ENCODE results near the gene LUC7L3. TPM values are rescaled to one million over a fixed set of nuclear protein-coding genes. Genes with fewer than 3 reads are reported as not detected.
A peak's percentile ranks its signal among the peaks of the same experiment; 100 is the strongest.

LUC7L3 gene
- total and polyA plus RNA-seq, 10 of the 15 experiments (the other 5 are each of a cell fraction or from before 2014, with no cell fraction given): 51.3 to 176 (median 149) TPM

- 84% methylated on average over 28 of the region's 38 CpGs for WGBS (ENCODE audit: insufficient coverage, insufficient replicate concordance, low lambda C conversion rate, missing lambda C conversion rate)
- in situ Hi-C loops (cut with MboI): loop anchor here (5.0 to 10.0 kb wide), 2 partner anchors 61 to 174 kb away; no protein-coding TSS in a partner anchor
These were observed 61.8 kb downstream of the LUC7L3 start for GRCh38 chr17:50781167-50781566.

GRCh38 chr17:50783193-50783660 is 63.8 kb downstream of the LUC7L3 start:
- DNase-seq (ENCODE audit: low read depth, low spot score) (peak; percentile 31), ATAC-seq (peak; percentile 98), FAIRE-seq (peak; percentile 90)
- H3K36me3 ChIP-seq (ENCODE audit: control insufficient read depth in 2 of 2, insufficient read depth in 2 of 2, low read length in 1 of 2): no peaks in the 10 kb centered on the region
- H3K27ac ChIP-seq (ENCODE audit: control insufficient read depth, insufficient read depth): no peak overlapping the region
- intact Hi-C loops (cut with micrococcal nuclease; ENCODE audit: unreplicated experiment) (loop anchor here (1.0 to 2.0 kb wide), 3 partner anchors 59 to 236 kb away; partner anchors contain the start of gene SPATA20), in situ Hi-C loops (cut with MboI) (loop anchor here (5.0 to 10.0 kb wide), 2 partner anchors 59 to 172 kb away; no protein-coding TSS in a partner anchor)
- CTCF ChIA-PET: interaction anchor here (0.5 to 6.3 kb wide), 31 partner anchors 9 to 371 kb away, joined by 3 to 84 read pairs (median 4); partner anchors contain the start of genes ANKRD40CL, NME1 and TOB1
- RAD21 ChIA-PET (ENCODE audit: unreplicated experiment): interaction anchor here (0.6 to 3.0 kb wide), 7 partner anchors 58 to 173 kb away, joined by 3 to 18 read pairs (median 4); partner anchors contain the start of gene TOB1
- H2AFZ ChIP-seq (ENCODE audit: control insufficient read depth, low read depth, low read length): no peak overlapping the region
- no peaks in the 10 kb centered on the region for H3K79me2 ChIP-seq (ENCODE audit: control insufficient read depth, insufficient read depth, low read length)
- WGBS (ENCODE audit: insufficient coverage, insufficient replicate concordance, low lambda C conversion rate, missing lambda C conversion rate): under 1% methylated on average over 7 of the region's 7 CpGs
- no peaks in the 10 kb centered on the region for H3K27me3 ChIP-seq (replicated peaks in 1 of 2; ENCODE audit: control insufficient read depth in 2 of 2, insufficient read depth in 2 of 2, low read length in 1 of 2)
- no peak overlapping the region for H3K9ac ChIP-seq (ENCODE audit: control insufficient read depth, insufficient read depth, low read length)
- no peaks in the 10 kb centered on the region for H3K9me3 ChIP-seq (replicated peaks; ENCODE audit: control insufficient read depth, insufficient read depth, low read length)
- SMC1A ChIA-PET (ENCODE audit: uncharacterized antibody, unreplicated experiment): interaction anchor here (0.7 to 3.9 kb wide), 7 partner anchors 16 to 166 kb away, joined by 3 to 17 read pairs (median 4); partner anchors contain the start of gene ANKRD40CL
- no TSS peak for BruUV-seq (replicated peaks)
- no peak overlapping the region for H3K4me2 ChIP-seq (ENCODE audit: control insufficient read depth, insufficient read depth)
- no peaks in the 10 kb centered on the region for H4K20me1 ChIP-seq (ENCODE audit: control insufficient read depth, insufficient read depth)
- no peak overlapping the region for H3K4me3 ChIP-seq
- POLR2A ChIA-PET: interaction anchor here (0.9 kb wide), 1 partner anchor 20 kb away, joined by 3 read pairs; no protein-coding TSS in a partner anchor
- H3K4me1 ChIP-seq (ENCODE audit: control insufficient read depth, insufficient read depth, low read length): no peaks in the 10 kb centered on the region; the same call in 1 of the 2 replicates
- 0 out of 2 replicates have a peak, but pooled peaks have one; percentile 25 for TF ChIP-seq MAX (IDR thresholded peaks at IDR 0.05; ENCODE audit: low read depth, low read length)
- TF ChIP-seq YY1 (IDR thresholded peaks at IDR 0.05; ENCODE audit: low read depth, low read length): peak; percentile 77
- peak; percentile 99 to 100 (median 99); a peak in 5 of 6 replicates for TF ChIP-seq CTCF (IDR thresholded peaks at IDR 0.05 in 2 of 3, conservative IDR thresholded peaks at IDR 0.05 in 1 of 3; ENCODE audit: control insufficient read depth in 2 of 3, extremely low read depth in 1 of 3, insufficient read depth in 1 of 3, low read depth in 3 of 3, low read length in 3 of 3)
- no peak for TF ChIP-seq KLF5 (IDR thresholded peaks at IDR 0.05; ENCODE audit: partially characterized antibody)
- peak; percentile 98 for TF ChIP-seq SMC3 (IDR thresholded peaks at IDR 0.05; ENCODE audit: borderline replicate concordance, low read length)
- peak; percentile 15 for TF ChIP-seq SP1 (IDR thresholded peaks at IDR 0.05; ENCODE audit: low read depth, low read length)
- peak; percentile 64; the same call in 2 of the 3 replicates for TF ChIP-seq POU2F2 (IDR thresholded peaks at IDR 0.05; ENCODE audit: borderline replicate concordance, low read depth, low read length)
- no peak for TF ChIP-seq CHD4 (IDR thresholded peaks at IDR 0.05)
- TF ChIP-seq RAD21 (IDR thresholded peaks at IDR 0.05; ENCODE audit: insufficient read depth, low read depth, low read length): peak; percentile 98

More at GRCh38 chr17:50781167-50781566, 61.8 kb downstream of the LUC7L3 start:
- DNase-seq (ENCODE audit: low read depth, low spot score) (no peak), FAIRE-seq (no peak), ATAC-seq (no peak)
- TF ChIP-seq ZBED1 (IDR thresholded peaks at IDR 0.05; ENCODE audit: borderline replicate concordance): no peak
- Histone ChIP-seq H3K27ac (ENCODE audit: control insufficient read depth, insufficient read depth) (no peak overlapping the region), H4K20me1 (ENCODE audit: control insufficient read depth, insufficient read depth) (no peaks in the 10 kb centered on the region), H3K27me3 (replicated peaks in 1 of 2; ENCODE audit: control insufficient read depth in 2 of 2, insufficient read depth in 2 of 2, low read length in 1 of 2) (no peaks in the 10 kb centered on the region), H3K4me2 (ENCODE audit: control insufficient read depth, insufficient read depth) (no peak overlapping the region), H2AFZ (ENCODE audit: control insufficient read depth, low read depth, low read length) (no peak overlapping the region), H3K79me2 (ENCODE audit: control insufficient read depth, insufficient read depth, low read length) (no peaks in the 10 kb centered on the region), H3K4me3 (no peak overlapping the region), H3K9ac (ENCODE audit: control insufficient read depth, insufficient read depth, low read length) (no peak overlapping the region), H3K36me3 (ENCODE audit: control insufficient read depth in 2 of 2, insufficient read depth in 2 of 2, low read length in 1 of 2) (no peaks in the 10 kb centered on the region), H3K4me1 (ENCODE audit: control insufficient read depth, insufficient read depth, low read length) (no peaks in the 10 kb centered on the region), H3K9me3 (replicated peaks; ENCODE audit: control insufficient read depth, insufficient read depth, low read length) (no peaks in the 10 kb centered on the region)
- intact Hi-C loops (cut with micrococcal nuclease; ENCODE audit: unreplicated experiment): no loop called here
- ChIA-PET CTCF (interaction anchor here (6.3 kb wide), 1 partner anchor 61 kb away, joined by 84 read pairs; no protein-coding TSS in a partner anchor), SMC1A (ENCODE audit: uncharacterized antibody, unreplicated experiment) (no interaction called here), RAD21 (ENCODE audit: unreplicated experiment) (interaction anchor here (0.6 to 0.9 kb wide), 2 partner anchors 68 to 184 kb away, joined by 3 to 4 read pairs; no protein-coding TSS in a partner anchor), POLR2A (no interaction called here)
- BruUV-seq (replicated peaks): no TSS peak

Measured in GM12878 (cell line).